NCI-H510A treated with DMSO at 0.1 percent for 48 hours (cell line): ENCODE measurements around the gene GPR160.

Experiments
- DNase-seq: peaks from one replicate; lab custom pipeline; 2025; lab: John Stamatoyannopoulos, UW

GPR160 gene

GRCh38 chr3:170064108-170064507 lies 26.3 kb downstream of the GPR160 start:
- DNase-seq = no peak

- no peak for DNase-seq
Observed at GRCh38 chr3:170075441-170076091, 37.8 kb downstream of the GPR160 start.

- no peak for DNase-seq
Observed at GRCh38 chr3:170076715-170077238, 39.0 kb downstream of the GPR160 start.

- no peak for DNase-seq
Observed at GRCh38 chr3:170077361-170077760, 39.6 kb downstream of the GPR160 start.

GRCh38 chr3:170078620-170079281 lies 41.0 kb downstream of the GPR160 start:
- DNase-seq = no peak

- no peak for DNase-seq
Observed at GRCh38 chr3:170079536-170080165, 41.9 kb downstream of the GPR160 start.

GRCh38 chr3:170080605-170081004 lies 42.8 kb downstream of the GPR160 start:
- no peak for DNase-seq

GRCh38 chr3:170081079-170081741 lies 43.4 kb downstream of the GPR160 start:
- DNase-seq = no peak

- no peak for DNase-seq
Observed at GRCh38 chr3:170083343-170083742, 45.5 kb downstream of the GPR160 start.

GRCh38 chr3:170085396-170085795 lies 47.6 kb downstream of the GPR160 start:
- DNase-seq = no peak

GRCh38 chr3:170089862-170090600 lies 52.2 kb downstream of the GPR160 start:
- no peak for DNase-seq

- DNase-seq = no peak
Observed at GRCh38 chr3:170090601-170090981, 52.8 kb downstream of the GPR160 start.

GRCh38 chr3:170092907-170093306 lies 55.1 kb downstream of the GPR160 start:
- DNase-seq = no peak

- no peak for DNase-seq
Observed at GRCh38 chr3:170095771-170096170, 58.0 kb downstream of the GPR160 start.

GRCh38 chr3:170096342-170096741 lies 58.5 kb downstream of the GPR160 start:
- no peak for DNase-seq

GRCh38 chr3:170098753-170099152 lies 61.0 kb downstream of the GPR160 start:
- no peak for DNase-seq

- no peak for DNase-seq
Observed at GRCh38 chr3:170100944-170101343, 63.1 kb downstream of the GPR160 start.

GRCh38 chr3:170102431-170102830 lies 64.6 kb downstream of the GPR160 start:
- no peak for DNase-seq

GRCh38 chr3:170107941-170108340 lies 70.1 kb downstream of the GPR160 start:
- no peak for DNase-seq

GRCh38 chr3:170108955-170109354 lies 71.2 kb downstream of the GPR160 start:
- no peak for DNase-seq

GRCh38 chr3:170109579-170110293 lies 71.9 kb downstream of the GPR160 start:
- DNase-seq = no peak
